ENCODE measurements around the gene CAMKK1.
A peak's percentile ranks its signal among the peaks of the same experiment; 100 is the strongest.

CAMKK1 gene

DNA sequence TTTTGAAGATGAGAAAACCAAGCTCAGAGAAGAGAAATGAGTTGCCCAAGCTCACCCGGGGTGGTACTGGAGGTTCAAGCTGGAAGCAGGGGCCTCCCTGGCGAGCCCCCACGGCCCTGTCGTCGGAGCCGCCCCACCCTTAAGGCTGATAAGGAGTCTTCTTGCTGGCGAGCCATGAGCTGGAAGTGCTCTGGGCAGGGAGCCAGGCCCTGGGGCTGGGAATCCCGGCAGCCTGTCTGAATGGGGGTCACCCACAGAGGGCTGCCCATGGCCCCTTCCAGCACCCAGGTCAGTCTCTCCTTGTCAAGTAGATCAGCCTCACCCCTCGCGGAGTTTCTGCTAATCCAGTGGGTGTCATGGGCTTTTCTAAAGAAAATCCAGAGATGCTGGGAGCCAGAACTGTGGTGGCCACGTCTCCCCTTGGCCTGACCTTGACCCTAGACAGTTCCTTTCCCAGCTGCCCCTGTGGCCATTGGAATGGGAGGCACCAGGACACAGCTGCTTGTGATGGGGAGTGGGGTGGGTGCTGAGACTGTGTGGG, 24.6 kb upstream of the CAMKK1 start:
- peak; percentile 52 for DNase-seq

DNA sequence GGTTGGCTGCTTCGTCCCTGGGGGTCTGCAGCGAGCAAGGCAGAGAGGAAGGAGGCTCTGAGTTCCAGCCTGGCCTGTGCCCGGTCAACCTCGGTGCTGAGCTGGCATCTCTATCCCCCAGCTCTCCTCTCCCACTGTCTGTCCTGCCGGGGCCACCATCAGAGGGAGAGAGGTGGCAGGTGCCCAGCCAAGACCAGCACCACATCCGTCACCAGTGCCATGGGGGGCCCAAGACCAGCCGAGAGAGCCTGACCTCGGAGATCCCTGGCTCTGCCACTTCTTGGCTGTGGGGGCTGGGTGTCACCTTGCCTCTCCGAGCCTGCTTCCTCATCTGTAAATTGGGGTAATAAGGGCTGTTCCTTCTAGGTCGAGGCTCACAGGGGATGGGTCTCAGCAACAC, 24.0 kb upstream of the CAMKK1 start:
- DNase-seq = no peak

DNA sequence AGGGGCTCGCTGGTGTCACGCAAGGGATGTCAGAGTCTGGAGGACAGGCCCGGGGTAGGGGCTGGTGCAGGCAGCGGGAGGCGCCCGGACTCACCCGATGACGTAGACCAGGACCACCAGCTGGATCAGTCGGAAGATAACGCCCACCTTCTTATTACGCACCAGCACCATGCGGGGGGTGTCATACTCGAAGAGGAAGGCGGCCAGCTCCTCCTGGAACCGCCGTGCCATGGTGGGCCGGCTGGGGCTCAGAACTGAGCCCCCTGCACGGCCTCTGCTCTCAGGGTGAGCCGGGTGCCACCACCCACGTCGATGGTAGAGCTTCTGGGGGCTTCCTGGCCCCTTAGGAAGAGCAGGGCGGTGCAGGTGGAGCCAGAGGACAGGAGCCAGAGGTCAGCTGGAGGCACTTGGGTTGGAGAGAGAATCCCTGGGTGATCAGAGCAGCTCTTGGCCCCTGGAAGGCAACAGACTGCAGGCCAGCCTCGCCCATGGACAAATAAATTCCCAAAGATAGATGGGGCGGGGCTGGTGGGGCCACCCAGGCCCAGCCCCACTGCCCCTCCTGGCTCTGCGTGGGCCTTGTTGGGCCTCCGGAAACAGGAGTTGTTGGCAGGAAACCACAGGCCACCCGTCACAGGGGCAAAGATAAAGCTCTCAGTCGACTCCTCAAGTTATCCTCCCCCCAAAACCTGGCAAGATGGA, 23.3 kb upstream of the CAMKK1 start, which contains the start of gene P2RX1:
Gene P2RX1 (minus strand): TSS at position 471 of the 702 bp plus-strand sequence. CDS start 240 bp downstream, at position 231.
- DNase-seq = no peak

DNA sequence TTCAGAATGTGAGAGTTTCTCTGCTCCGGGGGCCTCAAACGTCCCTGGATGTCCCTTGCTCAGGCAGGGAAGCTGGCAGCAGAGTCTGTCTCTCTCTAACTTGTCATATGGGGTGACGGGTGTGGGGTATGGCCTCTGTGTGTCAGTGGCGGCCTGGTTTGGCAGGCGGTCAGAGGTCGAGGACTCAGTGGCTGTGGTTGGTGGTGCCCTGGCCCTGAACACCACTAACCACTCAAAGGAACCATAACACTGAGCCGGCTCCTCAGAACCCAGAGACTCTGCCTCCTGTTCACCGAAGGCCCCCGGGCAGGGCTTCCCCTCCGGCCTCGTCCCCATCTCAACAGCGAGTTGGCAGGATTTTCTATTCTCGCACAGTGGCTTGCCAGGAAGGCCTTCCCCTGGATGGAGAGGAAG, 22.7 kb upstream of the CAMKK1 start:
- DNase-seq = no peak

DNA sequence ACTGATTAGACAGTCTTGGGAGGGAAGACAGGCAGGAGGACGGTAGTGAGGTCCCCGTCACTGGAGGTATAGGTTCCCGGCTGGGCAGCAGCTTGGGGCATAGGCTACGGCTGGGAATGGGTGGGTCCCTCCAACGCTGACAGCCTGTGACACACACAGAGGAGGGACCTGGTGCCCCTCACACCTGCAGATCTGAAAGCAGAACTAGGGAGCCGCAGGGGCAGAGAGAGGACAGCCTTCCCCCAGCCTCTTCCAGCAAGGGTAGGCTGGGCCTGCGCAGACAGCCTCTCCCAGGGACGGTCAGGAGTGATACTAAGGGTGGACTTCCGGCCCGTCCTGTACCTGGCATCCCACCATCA, 21.4 kb upstream of the CAMKK1 start:
- no peak for DNase-seq

DNA sequence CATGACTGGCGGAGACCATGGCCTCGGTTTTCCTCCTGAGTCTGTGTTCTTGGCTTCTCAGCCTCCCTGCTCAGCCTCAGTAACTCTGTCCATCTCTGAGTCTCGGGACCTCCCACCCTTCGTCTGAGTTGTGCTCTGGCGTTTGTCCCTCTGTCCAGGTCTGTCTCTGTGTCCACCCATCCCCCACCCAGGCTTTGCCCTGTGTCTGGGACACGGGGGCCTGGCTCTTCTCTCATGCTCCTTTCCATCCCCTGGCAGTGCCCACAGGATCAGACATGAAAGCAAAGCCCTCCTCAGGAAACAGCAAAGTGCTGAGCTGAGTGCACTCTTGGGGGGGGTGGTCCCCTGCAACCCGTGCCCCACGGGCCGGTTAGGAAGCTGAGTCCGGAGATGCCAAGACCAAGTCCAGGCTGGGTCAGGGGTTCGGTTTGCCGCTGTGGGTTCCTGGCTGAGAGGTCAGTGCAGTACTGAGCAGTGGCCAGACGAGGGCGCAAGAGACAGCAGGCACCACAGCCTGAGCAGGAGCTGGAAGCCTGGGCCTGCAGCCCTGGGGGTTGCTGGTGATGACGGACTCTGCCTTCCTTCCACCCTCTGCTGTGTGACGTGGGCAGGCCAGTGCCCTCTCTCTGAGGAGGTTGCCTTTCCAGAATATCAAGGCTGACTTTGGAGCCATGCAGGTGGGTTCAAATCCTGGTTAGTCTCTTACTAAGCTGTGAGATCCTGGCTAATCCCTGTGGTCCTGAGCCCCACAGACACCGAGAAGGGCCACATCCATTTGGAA, 20.9 kb upstream of the CAMKK1 start:
- DNase-seq = peak; percentile 47

DNA sequence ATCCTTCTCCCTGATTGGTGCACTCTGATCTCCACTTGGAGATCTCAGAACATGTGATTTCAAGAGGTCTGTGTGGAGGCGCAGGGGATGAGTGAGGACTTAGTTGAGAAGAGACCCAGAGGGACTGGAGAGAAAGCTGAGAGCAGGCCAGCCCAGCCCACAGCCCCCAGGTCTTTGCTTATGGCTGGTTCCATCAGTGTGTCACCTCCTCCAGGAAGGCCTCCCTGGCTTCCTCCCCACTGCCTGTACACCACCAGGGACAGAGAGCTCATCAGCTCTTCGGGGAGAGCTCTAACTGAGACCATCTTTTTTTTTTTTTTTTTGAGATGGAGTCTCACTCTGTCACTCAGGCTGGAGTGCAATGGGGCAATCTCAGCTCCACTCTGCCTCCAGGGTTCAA, 20.0 kb upstream of the CAMKK1 start:
- DNase-seq = no peak

DNA sequence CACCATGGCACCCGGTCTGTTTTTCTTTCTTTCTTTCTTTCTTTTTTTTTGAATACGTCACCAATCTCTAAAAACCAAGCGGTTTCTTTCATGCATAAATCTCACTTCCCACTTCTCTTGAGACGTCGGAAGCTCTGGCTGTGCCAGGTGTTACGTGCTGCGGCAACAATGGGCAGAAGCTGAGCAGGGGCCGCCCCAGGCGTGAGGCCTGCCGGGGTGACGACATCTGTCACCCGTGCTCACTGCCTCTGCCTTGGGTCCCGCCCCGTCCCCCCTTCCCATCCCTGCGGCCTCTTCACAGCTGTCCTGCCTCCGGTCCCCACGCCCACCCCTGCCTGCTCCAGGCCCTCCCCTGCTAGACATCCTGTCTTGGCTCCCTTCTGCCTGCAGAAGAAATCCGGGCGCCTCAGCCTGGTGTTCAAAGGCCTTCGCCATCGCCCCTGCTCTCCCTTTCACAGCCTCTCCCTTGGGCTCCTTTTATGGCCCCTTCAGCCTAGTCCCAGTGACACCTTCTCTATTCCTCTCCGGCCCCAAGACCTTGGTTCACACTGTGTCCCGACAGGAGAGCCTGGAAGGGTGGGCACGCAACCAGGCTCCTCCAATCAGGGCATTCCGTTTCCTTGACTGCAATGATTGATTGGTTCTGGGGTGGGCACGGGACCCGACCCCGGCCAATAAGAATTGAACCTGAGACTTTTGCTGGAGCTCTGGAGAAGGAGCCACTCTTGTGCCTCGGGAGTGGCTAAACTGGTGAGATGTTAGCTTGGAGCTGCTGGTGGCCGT, 18.6 kb upstream of the CAMKK1 start:
- DNase-seq = no peak

DNA sequence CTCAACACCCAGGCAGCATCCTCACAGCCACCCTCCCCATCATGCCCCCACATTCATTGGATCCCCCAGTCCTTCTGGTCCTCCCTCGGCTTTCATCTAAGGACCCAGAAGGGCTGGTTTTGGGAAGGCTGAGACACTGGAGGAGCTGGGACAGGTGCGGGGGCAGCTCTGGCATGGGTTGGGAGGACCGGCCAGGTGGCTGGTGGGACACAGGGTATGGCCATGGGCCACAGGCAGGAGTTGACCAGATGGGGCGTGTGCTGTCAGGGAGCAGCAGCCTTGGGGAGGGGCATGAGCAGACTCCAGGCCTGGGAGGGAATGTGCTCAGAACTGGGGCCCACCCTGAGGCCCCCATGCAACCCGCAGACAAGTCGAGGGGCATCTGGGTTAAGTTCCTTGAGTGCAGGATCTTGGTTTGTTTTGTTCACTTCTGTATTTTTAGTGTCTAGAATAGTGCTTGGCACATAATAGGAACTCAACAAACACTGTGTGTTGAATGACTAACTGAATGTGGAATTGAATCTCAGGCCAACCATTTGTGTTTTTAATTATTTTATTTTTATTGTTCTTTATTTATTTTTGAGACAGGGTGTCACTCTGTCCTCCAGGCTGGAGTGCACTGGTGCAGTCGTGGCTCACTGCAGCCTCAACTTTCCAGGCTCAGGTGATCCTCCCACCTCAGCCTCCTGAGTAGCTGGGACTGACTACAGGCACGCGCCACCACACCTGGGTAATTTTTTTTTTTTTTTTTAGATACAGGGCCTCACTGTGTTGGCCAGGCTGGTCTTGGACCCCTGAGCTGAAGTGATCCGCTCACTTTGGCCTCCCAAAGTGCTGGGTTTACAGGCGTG, 17.8 kb upstream of the CAMKK1 start:
- DNase-seq = no peak

DNA sequence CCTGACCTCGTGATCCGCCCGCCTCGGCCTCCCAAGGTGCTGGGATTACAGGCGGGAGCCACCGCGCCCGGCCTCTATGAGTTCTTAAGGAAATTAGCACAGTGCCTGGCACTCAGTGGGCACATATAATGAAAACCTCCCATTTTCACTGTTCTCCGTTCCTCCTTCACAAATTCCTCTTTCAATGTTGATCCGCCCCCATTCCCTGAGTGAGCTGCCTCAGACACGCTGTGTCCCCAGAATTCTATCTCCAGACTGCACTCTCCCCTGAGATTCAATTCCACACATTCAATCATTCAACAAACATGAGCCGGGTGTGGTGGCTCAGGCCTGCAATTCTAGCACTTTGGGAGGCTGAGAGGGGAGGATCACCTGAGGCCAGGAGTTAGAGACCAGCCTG, 16.4 kb upstream of the CAMKK1 start:
- no peak for DNase-seq

DNA sequence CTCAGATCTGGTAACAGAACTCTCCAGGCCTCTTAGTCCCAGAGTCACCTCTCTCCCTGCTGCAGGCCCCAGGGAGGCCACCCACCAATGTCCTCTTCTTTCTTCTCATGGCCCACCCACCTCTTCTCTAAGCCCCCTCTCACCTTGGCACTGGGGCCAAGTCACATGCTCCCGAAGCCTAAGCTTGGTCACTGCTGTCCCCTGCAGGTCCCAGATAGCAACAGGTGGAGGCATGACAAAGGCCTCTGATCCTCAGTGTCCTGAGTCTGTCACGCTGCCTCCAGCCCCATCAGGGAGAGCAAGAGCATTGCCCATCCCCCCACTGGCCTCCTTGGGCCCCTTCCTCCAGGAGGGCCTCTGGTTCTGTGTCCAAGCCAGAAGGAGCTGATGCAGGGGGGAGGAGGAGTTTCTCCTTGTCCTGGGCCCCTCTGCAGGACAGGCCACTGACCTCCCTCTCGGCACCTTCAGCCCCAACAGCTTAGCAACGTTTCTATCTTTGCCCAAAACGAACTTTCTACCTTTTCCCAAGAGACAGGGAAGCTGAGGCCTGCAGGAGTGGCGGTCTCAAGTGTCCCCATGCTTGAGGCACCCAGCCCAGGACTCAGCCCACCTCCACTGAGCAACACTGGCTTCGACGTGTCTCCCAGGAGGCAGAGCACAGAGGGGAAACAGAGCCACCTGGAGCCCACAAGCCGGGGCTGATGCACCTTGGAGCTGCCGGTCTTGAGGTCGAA, 14.8 kb upstream of the CAMKK1 start:
- DNase-seq = no peak

DNA sequence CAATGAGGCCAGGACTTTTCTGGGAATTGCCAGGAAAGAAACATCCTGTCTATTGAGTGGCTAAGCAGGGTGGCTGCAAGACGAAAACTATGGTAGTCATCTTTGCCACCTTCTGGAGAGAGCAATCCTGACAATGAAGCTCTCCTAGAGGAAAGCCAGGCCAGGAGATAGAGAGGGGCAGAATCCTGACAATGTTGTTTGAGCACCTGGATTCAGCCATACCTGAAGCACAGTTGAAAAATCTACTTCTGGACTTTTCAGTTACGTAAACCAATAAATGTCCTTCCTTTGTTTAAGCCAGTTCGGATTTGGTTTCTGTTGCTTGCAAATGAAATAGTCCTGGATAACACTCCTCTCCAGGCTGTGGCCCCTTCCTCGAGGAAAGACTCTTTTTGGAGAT, 14.0 kb upstream of the CAMKK1 start:
- no peak for DNase-seq

DNA sequence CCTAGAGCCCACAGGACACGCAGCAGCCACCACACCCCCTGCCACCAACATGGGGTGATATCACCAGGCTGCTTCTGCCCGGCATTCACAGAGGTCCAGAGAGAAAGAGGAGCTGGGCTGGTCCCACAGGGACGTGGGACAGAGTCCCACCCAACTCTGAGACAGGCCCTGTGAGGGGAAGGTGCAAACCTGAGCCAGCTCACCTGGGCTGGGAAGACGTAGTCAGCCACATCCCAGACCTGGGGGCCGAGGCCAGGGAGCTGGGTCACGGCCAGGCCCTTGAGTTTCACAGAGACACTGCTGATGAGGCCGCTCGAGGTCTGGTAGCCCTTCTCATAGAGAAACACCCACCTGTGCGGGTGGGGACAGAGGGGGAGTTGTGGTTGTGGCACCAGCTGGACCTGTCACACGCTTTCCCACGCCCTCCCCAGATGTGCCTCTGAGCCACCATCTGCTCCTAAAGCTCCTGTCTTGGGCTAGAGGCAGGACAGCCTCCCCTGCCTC, 12.2 kb upstream of the CAMKK1 start:
- no peak for DNase-seq

DNA sequence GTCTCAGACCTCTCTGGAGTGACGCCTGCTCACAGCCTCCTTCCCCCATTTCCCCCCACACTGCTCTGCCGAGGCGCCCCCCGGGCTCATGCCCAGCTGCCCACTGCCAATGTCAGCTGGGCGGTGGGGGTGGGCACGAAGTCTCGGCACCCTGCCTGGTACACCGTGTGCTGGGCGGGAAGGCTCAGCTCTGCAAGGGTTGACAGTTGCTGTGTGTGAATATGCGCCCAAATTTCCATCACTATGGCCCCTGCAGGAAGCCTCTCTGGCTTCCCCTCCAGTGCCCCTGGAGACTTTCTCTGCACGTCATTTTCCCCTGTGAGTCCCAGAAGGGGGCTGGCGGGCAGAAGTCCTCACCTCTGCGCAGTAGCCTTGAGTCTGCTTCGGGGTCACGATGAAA, 11.6 kb upstream of the CAMKK1 start:
- no peak for DNase-seq

DNA sequence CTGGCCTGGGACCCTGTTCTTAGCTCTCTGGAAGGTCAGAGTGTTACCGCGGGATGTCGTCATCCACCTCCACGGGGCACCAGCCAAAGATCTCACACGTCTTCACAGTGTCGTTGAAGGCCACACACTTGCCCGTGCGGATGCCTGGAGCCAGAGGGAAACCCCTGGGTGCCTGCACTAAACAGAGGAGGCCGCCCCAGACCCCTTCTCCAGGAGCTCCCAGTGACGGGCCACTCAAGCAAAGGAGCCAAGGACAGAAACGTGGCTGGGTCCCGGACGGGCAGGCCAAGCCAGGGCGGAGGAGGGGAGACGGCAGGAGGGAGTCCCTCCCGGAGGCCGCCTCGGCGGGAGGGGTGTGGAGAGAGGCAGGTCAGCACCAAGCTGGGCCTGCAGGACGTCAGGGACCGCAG, 11.0 kb upstream of the CAMKK1 start:
- DNase-seq = no peak

DNA sequence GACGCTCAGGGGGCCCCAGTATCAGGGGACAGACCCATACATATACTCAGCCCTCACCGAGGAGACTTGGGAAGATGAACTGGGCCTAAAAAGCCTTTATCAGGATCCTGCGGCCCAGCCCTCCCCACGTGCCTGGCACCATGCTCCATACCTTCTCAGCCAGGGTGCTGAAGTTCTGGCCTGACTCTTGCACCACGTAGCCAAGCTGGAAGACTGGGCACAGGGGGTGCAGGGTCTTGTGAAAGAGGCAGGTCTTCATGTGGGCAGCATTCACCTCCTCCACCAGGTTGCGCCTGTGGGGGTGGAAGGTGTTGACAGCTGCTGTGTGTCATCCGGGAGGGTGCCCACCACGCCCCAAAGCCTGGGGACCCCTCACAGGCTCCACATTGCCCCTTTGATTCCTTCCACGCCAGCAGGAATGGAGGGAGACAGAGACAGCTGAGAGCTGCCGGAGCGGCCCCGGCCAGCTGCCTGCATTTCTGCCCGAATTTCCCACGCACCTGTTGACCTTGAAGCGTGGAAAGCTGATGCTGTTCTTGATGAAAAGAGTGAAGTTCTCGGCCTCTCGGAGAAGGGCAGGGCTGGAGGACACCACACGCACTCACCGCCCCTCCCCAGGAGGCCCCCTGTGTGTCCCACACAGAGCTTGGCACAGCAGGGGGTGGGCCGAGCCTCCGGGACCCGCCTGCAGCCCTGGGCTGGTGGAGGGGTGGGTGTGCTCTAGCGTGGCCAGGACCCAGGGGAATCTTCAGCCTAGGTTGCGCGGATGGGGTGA, 10.4 kb upstream of the CAMKK1 start:
- no peak for DNase-seq

DNA sequence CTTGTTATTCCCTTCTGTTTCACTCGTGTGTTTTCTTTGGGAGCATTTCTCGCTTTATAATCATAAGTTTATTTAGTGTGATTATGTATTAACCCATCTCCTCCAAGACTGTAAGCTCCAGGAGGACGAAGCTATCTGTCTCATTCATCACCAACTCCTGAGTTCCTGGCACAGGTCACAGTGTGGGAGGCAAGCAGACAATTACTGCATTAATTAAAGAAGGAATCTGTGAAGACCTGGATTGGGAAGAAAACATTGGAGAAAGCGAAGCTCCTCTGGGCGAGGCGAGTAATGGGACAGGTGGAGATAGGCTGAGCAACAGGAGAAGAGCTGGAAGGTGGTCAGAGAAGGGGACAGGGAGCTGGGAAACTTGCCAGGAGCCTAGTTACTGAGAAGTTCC, 7.8 kb upstream of the CAMKK1 start:
- peak; percentile 11 for DNase-seq

DNA sequence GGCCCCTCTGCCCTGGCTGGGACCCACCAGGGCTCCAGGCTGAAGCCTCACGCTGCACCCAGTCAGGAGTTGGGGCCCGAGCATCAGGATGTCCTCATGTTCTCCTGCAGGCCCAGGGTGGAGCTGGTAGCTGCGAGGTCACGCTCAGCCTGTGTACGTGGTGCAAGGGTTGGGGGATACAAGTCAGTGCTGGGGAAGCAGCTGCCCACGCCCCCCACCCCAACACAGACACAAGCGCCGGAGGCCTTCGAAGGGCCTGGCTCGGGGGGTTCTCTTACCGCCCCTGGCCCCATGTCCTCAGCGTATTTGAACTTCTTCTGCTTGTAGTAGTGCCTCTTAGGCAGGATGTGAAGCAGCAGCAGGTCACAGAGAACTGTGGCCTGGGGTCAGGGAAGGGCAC, 4.9 kb upstream of the CAMKK1 start:
- no peak for DNase-seq

DNA sequence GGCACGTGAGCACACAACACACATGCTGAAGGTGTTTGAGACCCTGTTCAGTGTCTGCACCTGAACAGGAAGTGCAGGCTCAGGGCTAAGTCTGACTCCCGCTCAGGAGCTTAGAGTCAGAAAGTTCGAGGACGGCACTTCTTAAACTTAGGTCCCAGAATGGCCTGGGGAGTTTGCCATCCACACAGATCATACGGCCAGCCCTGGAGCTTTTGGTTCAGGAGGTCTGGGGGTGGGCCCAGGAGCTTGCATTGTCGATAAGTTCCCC, 4.0 kb upstream of the CAMKK1 start:
- no peak for DNase-seq

DNA sequence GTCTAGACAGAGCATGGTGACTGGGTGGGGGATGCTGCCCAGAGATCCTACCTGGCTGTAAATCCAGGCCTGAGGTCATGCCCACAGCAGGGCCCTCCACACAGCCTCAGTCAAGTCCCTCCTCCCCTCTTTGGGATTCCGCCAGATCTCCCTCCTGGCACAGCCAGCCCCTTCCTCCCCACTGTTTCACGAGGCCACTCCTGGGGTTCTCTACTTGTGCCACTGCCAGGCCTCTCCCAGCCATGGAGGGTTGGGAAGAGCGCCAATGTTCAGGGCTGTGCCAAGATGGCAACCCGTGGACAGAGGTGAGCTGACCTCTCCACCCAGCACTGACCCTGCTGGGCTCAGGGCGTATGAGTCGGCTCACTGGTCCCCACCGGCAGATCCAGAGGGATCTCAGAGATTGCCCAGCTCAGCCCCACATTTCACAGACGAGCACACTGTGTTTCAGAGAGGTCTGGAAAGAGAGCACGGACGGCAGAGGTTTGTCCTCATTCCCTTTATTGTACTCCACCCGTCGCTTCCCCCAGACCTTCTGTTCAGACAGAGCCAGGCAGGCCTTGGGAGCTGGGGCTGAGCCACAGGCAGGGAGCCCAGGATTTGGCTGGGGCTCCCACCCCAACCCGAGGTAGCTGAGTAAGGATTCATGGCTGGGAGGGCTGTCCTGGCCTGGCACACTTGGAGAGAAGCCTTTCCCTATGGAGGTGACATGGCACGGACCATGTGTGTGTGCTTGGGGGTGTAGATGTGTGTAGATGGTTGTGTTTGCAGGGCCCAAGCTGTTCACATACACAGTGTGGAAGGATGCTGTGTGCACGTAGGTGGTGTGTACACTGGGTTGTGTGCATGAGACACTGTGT, 3.5 kb upstream of the CAMKK1 start:
- DNase-seq = peak; percentile 48

All from DMS79 treated with DMSO at 0.1 percent for 48 hours (cell line).